ENCODE data around the gene LBHD2. TPM values are rescaled to one million over a fixed set of nuclear protein-coding genes. Genes with fewer than 3 reads are reported as not detected.

LBHD2 gene
- total and polyA plus RNA-seq, 11 donors = 0.19 TPM; not detected in 10

DNA sequence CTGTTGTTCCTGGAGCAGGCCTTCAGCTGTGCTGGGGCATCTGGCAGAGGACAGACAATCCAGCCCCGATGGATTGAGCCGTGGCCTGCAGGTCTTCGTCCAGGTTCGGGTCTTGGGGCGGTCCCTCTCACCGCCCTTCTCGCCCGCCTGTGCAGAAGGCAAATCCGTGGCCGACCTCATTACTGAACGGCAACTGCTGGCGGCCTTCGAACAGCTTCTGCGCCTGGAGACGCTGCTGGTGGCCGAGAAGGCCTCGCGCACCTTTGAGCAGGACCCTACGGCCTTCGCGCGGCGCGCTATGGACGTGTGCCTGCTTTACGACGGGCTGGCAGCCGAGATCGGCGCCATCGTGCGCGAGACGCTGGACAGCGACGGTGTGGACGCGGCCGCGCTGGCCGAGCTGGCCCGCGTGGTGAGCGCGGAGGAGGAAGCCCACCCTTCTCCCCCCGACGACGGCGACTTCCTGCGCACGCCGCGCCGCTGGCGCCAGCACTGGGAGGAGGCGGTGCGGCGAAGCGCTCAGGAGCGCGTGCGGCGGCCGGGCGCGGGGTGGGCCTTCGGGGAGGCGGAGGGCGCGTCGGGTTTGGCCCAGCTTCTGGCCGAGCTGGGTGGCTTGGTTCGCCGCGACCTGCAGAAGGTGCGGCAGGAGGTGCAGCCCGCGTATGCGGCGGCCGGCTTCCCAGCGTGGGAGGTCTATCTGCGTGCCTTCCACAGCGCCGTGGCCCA, 18.1 kb downstream of the LBHD2 start:
- TF ChIP-seq POLR2A (IDR thresholded peaks at IDR 0.05) (no peak), CTCF (IDR thresholded peaks at IDR 0.05) (no peak)
- Histone ChIP-seq H3K27ac (no peak overlapping the region), H3K4me1 (peaks cover 0 to 36% (median 22%) of the 10 kb centered on the region in 12 donors), H3K4me3 (peak overlapping the region in 6 of 12 donors; percentile 9 to 21 (median 18)), H3K9me3 (no peaks in the 10 kb centered on the region), H3K27me3 (peaks cover 17 to 72% (median 44%) of the 10 kb centered on the region in 9 donors), H3K36me3 (no peaks in the 10 kb centered on the region)
- DNase-seq = peak in 2 of 5 donors; percentile 8 to 65
- peak in 1 of 4 donors; percentile 19 for ATAC-seq
- WGBS, 4 donors = 18 to 33% (median 22%) methylated on average over 56 to 85 of the region's 85 CpGs
- intact Hi-C loops (cut with DNase I) = loop anchor here in 1 of 10 donors (2.0 to 10.0 kb wide), 2 partner anchors 41 to 83 kb away; no protein-coding TSS in a partner anchor

DNA sequence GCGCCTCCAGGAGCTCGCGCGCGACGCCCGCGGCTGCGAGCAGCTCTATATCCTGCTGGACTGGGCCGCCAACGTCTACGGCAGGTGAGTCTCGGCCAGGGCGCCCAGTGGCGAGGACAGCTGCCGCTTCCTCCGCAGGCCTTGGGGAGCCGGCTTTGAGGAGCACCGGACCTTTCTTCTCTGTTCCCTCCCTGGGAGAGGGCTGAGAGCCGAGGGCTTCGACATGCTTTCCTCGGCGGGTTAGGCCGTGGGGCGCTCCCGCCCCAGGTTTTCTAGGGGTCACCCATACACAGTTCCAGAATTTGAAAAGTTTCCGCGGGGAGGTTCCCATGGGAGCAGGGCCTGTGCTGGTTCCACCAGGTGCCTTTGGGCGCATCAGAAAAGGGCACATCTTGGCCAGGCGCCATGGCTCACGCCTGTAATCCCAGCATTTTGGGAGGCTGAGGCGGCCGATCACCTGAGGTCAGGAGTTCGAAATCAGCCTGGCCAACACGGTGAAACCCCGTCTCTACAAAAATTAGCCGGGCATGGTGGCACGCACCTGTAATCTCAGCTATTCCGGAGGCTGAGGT, 18.8 kb downstream of the LBHD2 start:
- Histone ChIP-seq H3K4me3 (peak overlapping the region in 6 of 12 donors; percentile 9 to 21 (median 18)), H3K36me3 (no peaks in the 10 kb centered on the region), H3K27me3 (peaks cover 17 to 72% (median 44%) of the 10 kb centered on the region in 9 donors), H3K9me3 (no peaks in the 10 kb centered on the region), H3K27ac (no peak overlapping the region), H3K4me1 (peaks cover 0 to 36% (median 22%) of the 10 kb centered on the region in 12 donors)
- no peak for TF ChIP-seq POLR2A (IDR thresholded peaks at IDR 0.05)
- TF ChIP-seq CTCF (IDR thresholded peaks at IDR 0.05) = no peak
- ATAC-seq (no peak), DNase-seq (no peak)
- intact Hi-C loops (cut with DNase I) = loop anchor here in 1 of 10 donors (10.0 kb wide), 1 partner anchor 82 kb away; no protein-coding TSS in a partner anchor
- WGBS, 4 donors = 35 to 57% (median 43%) methylated on average over 17 to 39 of the region's 39 CpGs

GRCh38 chr14:103103461-103104388, 19.7 kb downstream of the LBHD2 start:
- Histone ChIP-seq H3K9me3 (no peaks in the 10 kb centered on the region), H3K27me3 (peaks cover 17 to 65% (median 44%) of the 10 kb centered on the region in 9 donors), H3K27ac (no peak overlapping the region), H3K4me3 (peak overlapping the region in 9 of 12 donors; percentile 15 to 43 (median 28)), H3K4me1 (peaks cover 0 to 36% (median 22%) of the 10 kb centered on the region in 12 donors), H3K36me3 (no peaks in the 10 kb centered on the region)
- intact Hi-C loops (cut with DNase I) = loop anchor here in 9 of 10 donors (2.0 to 10.0 kb wide), 5 partner anchors 37 to 189 kb away; no protein-coding TSS in a partner anchor
- DNase-seq (peak in 2 of 5 donors; percentile 68 to 77), ATAC-seq (peak in 3 of 4 donors; percentile 43 to 68 (median 58))
- TF ChIP-seq POLR2A (IDR thresholded peaks at IDR 0.05) (no peak), CTCF (IDR thresholded peaks at IDR 0.05) (peak in 3 of 12 donors; percentile 10 to 17 (median 11))
- 6 to 9% (median 8%) methylated on average over 46 to 68 of the region's 68 CpGs for WGBS, 4 donors
